ENCODE measurements around the gene KLF9.

The KLF9 gene

GRCh38 chr9:70413799-70414775 is at the start of gene KLF9:
TSS of gene KLF9 (minus strand) at chr9:70414657. CDS start at chr9:70413363, 1,294 bp downstream.
- DNase-seq = no peak

GRCh38 chr9:70463877-70464276 is 49.4 kb upstream of the KLF9 start:
- no peak for DNase-seq

GRCh38 chr9:70462300-70462699 is 47.8 kb upstream of the KLF9 start:
- DNase-seq = no peak

- DNase-seq = no peak
Measured at GRCh38 chr9:70457235-70457634, 42.8 kb upstream of the KLF9 start.

- no peak for DNase-seq
Measured at GRCh38 chr9:70455993-70456704, 41.7 kb upstream of the KLF9 start.

- DNase-seq = no peak
Measured at GRCh38 chr9:70452365-70452764, 37.9 kb upstream of the KLF9 start.

- no peak for DNase-seq
Measured at GRCh38 chr9:70451765-70452164, 37.3 kb upstream of the KLF9 start.

GRCh38 chr9:70450738-70451137 is 36.3 kb upstream of the KLF9 start:
- no peak for DNase-seq

- DNase-seq = no peak
Measured at GRCh38 chr9:70449461-70449860, 35.0 kb upstream of the KLF9 start.

GRCh38 chr9:70448919-70449318 is 34.5 kb upstream of the KLF9 start:
- no peak for DNase-seq

GRCh38 chr9:70444904-70445303 is 30.4 kb upstream of the KLF9 start:
- no peak for DNase-seq

GRCh38 chr9:70442328-70442848 is 27.9 kb upstream of the KLF9 start:
- DNase-seq = no peak

GRCh38 chr9:70441622-70442021 is 27.2 kb upstream of the KLF9 start:
- no peak for DNase-seq

GRCh38 chr9:70439991-70440706 is 25.7 kb upstream of the KLF9 start:
- DNase-seq = no peak

GRCh38 chr9:70438341-70438928 is 24.0 kb upstream of the KLF9 start:
- DNase-seq = no peak

GRCh38 chr9:70435948-70436347 is 21.5 kb upstream of the KLF9 start:
- DNase-seq = no peak

GRCh38 chr9:70429899-70430298 is 15.4 kb upstream of the KLF9 start:
- no peak for DNase-seq

- DNase-seq = no peak
Measured at GRCh38 chr9:70428781-70429180, 14.3 kb upstream of the KLF9 start.

- no peak for DNase-seq
Measured at GRCh38 chr9:70427161-70427945, 12.9 kb upstream of the KLF9 start.

GRCh38 chr9:70425192-70425591 is 10.7 kb upstream of the KLF9 start:
- no peak for DNase-seq

- no peak for DNase-seq
Measured at GRCh38 chr9:70422371-70423043, 8.1 kb upstream of the KLF9 start.
